PFSK-1 (cell line): ENCODE measurements around the gene BLOC1S4.

Experiments used
- TAF1 ChIP-seq: IDR thresholded peaks from 2 replicates; pipeline ENCODE4 v1.6.1; 2012; ENCODE audit warnings: low read length, control low read depth, borderline replicate concordance; ENCODE audit not compliant: insufficient read depth
- TF ChIP-seq, protein P1 (sequence below), 2 experiments: IDR thresholded peaks; 2 replicates each; pipeline versions ENCODE4 v1.6.1 to v1.8.0; 2011 to 2012; ENCODE audit warnings: low read depth in 2 of 2, low read length in 2 of 2, control low read depth in 1 of 2, inconsistent platforms in 1 of 2, mild to moderate bottlenecking in 1 of 2, moderate library complexity in 1 of 2; ENCODE audit not compliant: insufficient read depth in 1 of 2

GRCh38 chr4:6760865-6761264, 44.9 kb downstream of the BLOC1S4 start:
- TF ChIP-seq TAF1 = no peak
- TF ChIP-seq, protein P1, sequence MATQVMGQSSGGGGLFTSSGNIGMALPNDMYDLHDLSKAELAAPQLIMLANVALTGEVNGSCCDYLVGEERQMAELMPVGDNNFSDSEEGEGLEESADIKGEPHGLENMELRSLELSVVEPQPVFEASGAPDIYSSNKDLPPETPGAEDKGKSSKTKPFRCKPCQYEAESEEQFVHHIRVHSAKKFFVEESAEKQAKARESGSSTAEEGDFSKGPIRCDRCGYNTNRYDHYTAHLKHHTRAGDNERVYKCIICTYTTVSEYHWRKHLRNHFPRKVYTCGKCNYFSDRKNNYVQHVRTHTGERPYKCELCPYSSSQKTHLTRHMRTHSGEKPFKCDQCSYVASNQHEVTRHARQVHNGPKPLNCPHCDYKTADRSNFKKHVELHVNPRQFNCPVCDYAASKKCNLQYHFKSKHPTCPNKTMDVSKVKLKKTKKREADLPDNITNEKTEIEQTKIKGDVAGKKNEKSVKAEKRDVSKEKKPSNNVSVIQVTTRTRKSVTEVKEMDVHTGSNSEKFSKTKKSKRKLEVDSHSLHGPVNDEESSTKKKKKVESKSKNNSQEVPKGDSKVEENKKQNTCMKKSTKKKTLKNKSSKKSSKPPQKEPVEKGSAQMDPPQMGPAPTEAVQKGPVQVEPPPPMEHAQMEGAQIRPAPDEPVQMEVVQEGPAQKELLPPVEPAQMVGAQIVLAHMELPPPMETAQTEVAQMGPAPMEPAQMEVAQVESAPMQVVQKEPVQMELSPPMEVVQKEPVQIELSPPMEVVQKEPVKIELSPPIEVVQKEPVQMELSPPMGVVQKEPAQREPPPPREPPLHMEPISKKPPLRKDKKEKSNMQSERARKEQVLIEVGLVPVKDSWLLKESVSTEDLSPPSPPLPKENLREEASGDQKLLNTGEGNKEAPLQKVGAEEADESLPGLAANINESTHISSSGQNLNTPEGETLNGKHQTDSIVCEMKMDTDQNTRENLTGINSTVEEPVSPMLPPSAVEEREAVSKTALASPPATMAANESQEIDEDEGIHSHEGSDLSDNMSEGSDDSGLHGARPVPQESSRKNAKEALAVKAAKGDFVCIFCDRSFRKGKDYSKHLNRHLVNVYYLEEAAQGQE (IDR thresholded peaks at IDR 0.05; ENCODE audit: insufficient read depth in 1 of 2, low read depth in 2 of 2, low read length in 2 of 2) = no peak
